SK-MEL-5 (cell line): Measurements from ENCODE around the gene PHPT1. TPM values are rescaled to one million over a fixed set of nuclear protein-coding genes. Genes with fewer than 3 reads are reported as not detected.

Experiments used
- DNase-seq: peaks from one replicate; pipeline ENCODE4 v3.0.0-alpha.2; 2016; ENCODE audit warnings: low read depth, low spot score
- in situ Hi-C: cut with HindIII; loops from 2 replicates; pipeline ENCODE4 v1.10.0; 2016; ENCODE audit warnings: low sequenced_read_pairs, high pct_unique_total_duplicates, low pct_unique_long_range_greater_than_20kb
- small RNA-seq, 2 experiments: library from RNA; depleted of rRNA; stranded (forward); fragments of <200 nt; gene quantifications; one replicate each; pipeline ENCODE3, GENCODE V24; 2014
- total RNA-seq: library from RNA; depleted of rRNA; stranded (reverse); fragments of >200 nt; shearing (Covaris generic); gene quantifications from 2 replicates; pipeline ENCODE4 v1.2.3, GENCODE V29; 2014; rRNA removed

PHPT1 gene
- total RNA-seq, 1 experiment from 2014 or later, result 101 TPM

- no peak for DNase-seq
- in situ Hi-C loops, result no loop called here
Observed at GRCh38 chr9:136888454-136888853, 39.2 kb downstream of the PHPT1 start.

- no peak for DNase-seq
- in situ Hi-C loops, result no loop called here
Observed at GRCh38 chr9:136889858-136890257, 40.6 kb downstream of the PHPT1 start.

- in situ Hi-C loops, result no loop called here
Observed at GRCh38 chr9:136890661-136891060, 41.5 kb downstream of the PHPT1 start.

GRCh38 chr9:136896027-136896426, 46.8 kb downstream of the PHPT1 start:
- no peak for DNase-seq
- in situ Hi-C loops, result no loop called here

More at GRCh38 chr9:136890661-136891060, 41.5 kb downstream of the PHPT1 start:
- no peak for DNase-seq

GRCh38 chr9:136898483-136899100, 49.4 kb downstream of the PHPT1 start:
- in situ Hi-C loops, result no loop called here
- no peak for DNase-seq

- in situ Hi-C loops, result no loop called here
- DNase-seq, result no peak
Observed at GRCh38 chr9:136899196-136899595, 50.0 kb downstream of the PHPT1 start.

- in situ Hi-C loops, result no loop called here
- no peak for DNase-seq
Observed at GRCh38 chr9:136900556-136900955, 51.3 kb downstream of the PHPT1 start.

Small RNA genes within 50 kb of the gene (small RNA-seq; reads per million reads assigned to genes)
- gene AL355987.2 (0 reads per million in 2 experiments), gene MIR4292 (0 reads per million in 2 experiments), gene MIR4479 (0 reads per million in 2 experiments)

Other genes starting within 250 kb of the PHPT1 start
- gene EGFL7, start 186.5 kb upstream of the PHPT1 start, total RNA-seq, result 61.5 and 66.9 TPM in 2 replicates
- gene AGPAT2, start 162.0 kb upstream of the PHPT1 start, total RNA-seq, result 52.3 and 54.1 TPM in 2 replicates
- gene DIPK1B, start 136.8 kb upstream of the PHPT1 start, total RNA-seq, result 42.0 and 45.6 TPM in 2 replicates
- gene LCN10, start 106.5 kb upstream of the PHPT1 start, total RNA-seq, result not detected in 2 replicates
- not detected in 2 replicates for gene LCN6, start 100.9 kb upstream of the PHPT1 start, total RNA-seq
- gene LCN8, start 91.2 kb upstream of the PHPT1 start, total RNA-seq, result not detected in 2 replicates
- gene LCN15, start 84.9 kb upstream of the PHPT1 start, total RNA-seq, result 0.05 and 0.21 TPM in 2 replicates
- gene TMEM141, start 58.1 kb upstream of the PHPT1 start, total RNA-seq, result 47.1 and 50.8 TPM in 2 replicates
- gene CCDC183, start 53.1 kb upstream of the PHPT1 start, total RNA-seq, result 0.08 and 0.42 TPM in 2 replicates
- 57.4 and 62.6 TPM in 2 replicates for gene RABL6, start 41.5 kb upstream of the PHPT1 start, total RNA-seq
- gene AJM1, start 6.9 kb upstream of the PHPT1 start, total RNA-seq, result 1.2 and 1.4 TPM in 2 replicates
- gene MAMDC4, start 2.9 kb downstream of the PHPT1 start, total RNA-seq, result 0.80 and 1.3 TPM in 2 replicates
- gene EDF1, start 16.9 kb downstream of the PHPT1 start, total RNA-seq, result 356 and 392 TPM in 2 replicates
- gene TRAF2, start 37.1 kb downstream of the PHPT1 start, total RNA-seq, result 13.5 and 16.4 TPM in 2 replicates
- 141 and 174 TPM in 2 replicates for gene FBXW5, start 95.3 kb downstream of the PHPT1 start, total RNA-seq
- gene C8G, start 95.8 kb downstream of the PHPT1 start, total RNA-seq, result 0.45 and 0.53 TPM in 2 replicates
- gene LCN12, start 102.9 kb downstream of the PHPT1 start, total RNA-seq, result not detected in 2 replicates
- not detected in 2 replicates for gene PTGDS, start 128.1 kb downstream of the PHPT1 start, total RNA-seq
- gene LCNL1, start 133.6 kb downstream of the PHPT1 start, total RNA-seq, result not detected in 2 replicates
- 31.7 and 46.0 TPM in 2 replicates for gene PAXX, start 143.0 kb downstream of the PHPT1 start, total RNA-seq
- not detected in 2 replicates for gene CLIC3, start 147.2 kb downstream of the PHPT1 start, total RNA-seq
- gene ABCA2, start 178.8 kb downstream of the PHPT1 start, total RNA-seq, result 8.6 and 9.5 TPM in 2 replicates
- not detected in 2 replicates for gene FUT7, start 182.7 kb downstream of the PHPT1 start, total RNA-seq
- 2.2 and 3.5 TPM in 2 replicates for gene NPDC1, start 196.8 kb downstream of the PHPT1 start, total RNA-seq
- gene ENTPD2, start 204.7 kb downstream of the PHPT1 start, total RNA-seq, result not detected in 2 replicates
- gene SAPCD2, start 221.1 kb downstream of the PHPT1 start, total RNA-seq, result 8.1 and 8.7 TPM in 2 replicates
- 22.5 and 23.4 TPM in 2 replicates for gene UAP1L1, start 228.1 kb downstream of the PHPT1 start, total RNA-seq
- gene MAN1B1, start 237.6 kb downstream of the PHPT1 start, total RNA-seq, result 84.8 and 85.2 TPM in 2 replicates